Uterus (tissue), 4 donors: ENCODE results near the gene SYNJ1. TPM values are rescaled to one million over a fixed set of nuclear protein-coding genes. Genes with fewer than 3 reads are reported as not detected.

Experiments
- DNase-seq, 2 donors: peaks; one replicate each; pipeline ENCODE4 v3.0.0-alpha.2; 2019 to 2020
- H3K27ac ChIP-seq, 2 donors: fragments of 200-600 bp; sonication (generic); 1 replicate in 1 of 2; 2 replicates in 1 of 2; pipeline ENCODE4 v1.5.1; 2016 to 2018
- H3K27me3 ChIP-seq, 2 donors: fragments of 200-600 bp; sonication (generic); one replicate each; pipeline ENCODE4 v1.5.1; 2018 to 2019; ENCODE audit warnings: control low read depth in 1 of 2
- H3K36me3 ChIP-seq, 2 donors: fragments of 200-600 bp; sonication (generic); one replicate each; pipeline ENCODE4 v1.5.1; 2019; ENCODE audit warnings: control low read depth in 1 of 2
- H3K4me1 ChIP-seq, 2 donors: fragments of 200-600 bp; sonication (generic); one replicate each; pipeline ENCODE4 v1.5.1; 2018 to 2019; ENCODE audit warnings: control low read depth in 1 of 2
- H3K4me3 ChIP-seq, 2 donors: fragments of 200-600 bp; sonication (generic); 1 replicate in 1 of 2; 2 replicates in 1 of 2; pipeline ENCODE4 v1.5.1; 2018 to 2019; ENCODE audit warnings: mild to moderate bottlenecking in 1 of 2
- H3K9me3 ChIP-seq, 2 donors: fragments of 200-600 bp; sonication (generic); one replicate each; pipeline ENCODE4 v1.5.1; 2019; ENCODE audit warnings: control low read depth in 1 of 2
- CTCF ChIP-seq, 4 experiments: fragments of 200-600 bp in 2 of 4; fragments of 450-650 bp in 2 of 4; sonication (generic) in 2 of 4; IDR thresholded peaks; one replicate each; pipeline ENCODE4 v1.5.1; 2016 to 2019; ENCODE audit warnings: antibody characterized with exemption in 4 of 4, mild to moderate bottlenecking in 2 of 4, moderate library complexity in 1 of 4
- POLR2A ChIP-seq, 2 donors: fragments of 450-650 bp; IDR thresholded peaks; one replicate each; pipeline ENCODE4 v1.6.1; 2016; ENCODE audit warnings: antibody characterized with exemption in 2 of 2, mild to moderate bottlenecking in 1 of 2, moderate library complexity in 1 of 2
- intact Hi-C: fragments of 100-400 bp; cut with DNase I; formaldehyde crosslinking; loops from one replicate; pipeline ENCODE4 v1.15.1; 2023; ENCODE audit warnings: low total_unique reads
- total RNA-seq, 4 donors: library from RNA; depleted of rRNA in 3 of 4; stranded (reverse); fragments of >200 nt in 3 of 4; gene quantifications; one replicate each; pipeline versions ENCODE4 v1.1.0 to v1.2.4, GENCODE V29; 2014 to 2023
- donor health status: DM: yes; HTN: yes; CAD: no.

The SYNJ1 gene
- total RNA-seq, 4 donors from 2014 or later: 8.8 to 25.0 (median 15.7) TPM

GRCh38 chr21:32658524-32658923 lies 69.3 kb downstream of the SYNJ1 start:
- intact Hi-C loops: no loop called here
- DNase-seq: no peak
- no peaks in the 10 kb centered on the region for H3K36me3 ChIP-seq
- H3K4me1 ChIP-seq: no peaks in the 10 kb centered on the region
- TF ChIP-seq POLR2A (IDR thresholded peaks at IDR 0.05) (no peak), CTCF (IDR thresholded peaks at IDR 0.05) (no peak)
- H3K4me3 ChIP-seq: no peak overlapping the region
- no peaks in the 10 kb centered on the region for H3K9me3 ChIP-seq
- no peaks in the 10 kb centered on the region for H3K27me3 ChIP-seq
- H3K27ac ChIP-seq: no peak overlapping the region

GRCh38 chr21:32653326-32653901 lies 74.4 kb downstream of the SYNJ1 start:
- TF ChIP-seq CTCF (IDR thresholded peaks at IDR 0.05) (peak in 2 of 4 experiments; percentile 14 to 25), POLR2A (IDR thresholded peaks at IDR 0.05) (no peak)
- no peak for DNase-seq
- Histone ChIP-seq H3K27ac (no peak overlapping the region), H3K27me3 (no peaks in the 10 kb centered on the region), H3K36me3 (no peaks in the 10 kb centered on the region), H3K9me3 (no peaks in the 10 kb centered on the region), H3K4me1 (no peaks in the 10 kb centered on the region), H3K4me3 (no peak overlapping the region)
- intact Hi-C loops: no loop called here

DNA sequence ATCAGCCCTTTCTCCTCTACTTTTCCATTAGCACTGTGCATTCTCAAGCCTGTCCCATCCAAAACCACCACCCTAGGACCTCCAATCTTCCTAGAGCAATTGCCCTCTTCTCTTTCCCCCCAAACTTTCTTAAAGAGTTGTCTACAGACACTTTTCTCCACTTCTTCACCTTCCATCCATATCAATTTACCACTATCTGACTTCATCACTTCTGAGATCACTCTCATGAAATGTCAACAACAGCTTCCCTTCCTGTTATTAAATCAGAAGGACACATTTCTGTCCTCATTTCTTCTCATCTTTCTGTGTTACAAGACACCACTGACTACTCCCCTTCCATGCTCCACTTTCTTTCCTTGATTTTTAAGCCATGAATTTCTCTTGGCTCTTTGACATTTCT lies 79.6 kb downstream of the SYNJ1 start:
- no peak for DNase-seq
- Histone ChIP-seq H3K4me3 (no peak overlapping the region), H3K27ac (no peak overlapping the region), H3K27me3 (no peaks in the 10 kb centered on the region), H3K36me3 (no peaks in the 10 kb centered on the region), H3K4me1 (no peaks in the 10 kb centered on the region), H3K9me3 (no peaks in the 10 kb centered on the region)
- intact Hi-C loops: no loop called here
- TF ChIP-seq POLR2A (IDR thresholded peaks at IDR 0.05): no peak
- no peak for TF ChIP-seq CTCF (IDR thresholded peaks at IDR 0.05)

- Histone ChIP-seq H3K4me1 (no peaks in the 10 kb centered on the region), H3K36me3 (no peaks in the 10 kb centered on the region), H3K27ac (no peak overlapping the region), H3K4me3 (no peak overlapping the region), H3K9me3 (no peaks in the 10 kb centered on the region), H3K27me3 (no peaks in the 10 kb centered on the region)
- TF ChIP-seq CTCF (IDR thresholded peaks at IDR 0.05) (no peak), POLR2A (IDR thresholded peaks at IDR 0.05) (no peak)
- DNase-seq: no peak
- intact Hi-C loops: no loop called here
Observed at GRCh38 chr21:32645261-32646182, 82.3 kb downstream of the SYNJ1 start.
